ENCODE results near the gene JPH3.

GRCh38 chr16:87582216-87582965 lies 19.9 kb upstream of the JPH3 start:
- TF ChIP-seq EP300 (IDR thresholded peaks at IDR 0.05) (no peak), CTCF (IDR thresholded peaks at IDR 0.05) (no peak), POLR2A (IDR thresholded peaks at IDR 0.05) (no peak)

All from gastroesophageal sphincter (tissue), 3 donors.